ENCODE measurements around the gene FKBP11.

FKBP11 gene

DNA sequence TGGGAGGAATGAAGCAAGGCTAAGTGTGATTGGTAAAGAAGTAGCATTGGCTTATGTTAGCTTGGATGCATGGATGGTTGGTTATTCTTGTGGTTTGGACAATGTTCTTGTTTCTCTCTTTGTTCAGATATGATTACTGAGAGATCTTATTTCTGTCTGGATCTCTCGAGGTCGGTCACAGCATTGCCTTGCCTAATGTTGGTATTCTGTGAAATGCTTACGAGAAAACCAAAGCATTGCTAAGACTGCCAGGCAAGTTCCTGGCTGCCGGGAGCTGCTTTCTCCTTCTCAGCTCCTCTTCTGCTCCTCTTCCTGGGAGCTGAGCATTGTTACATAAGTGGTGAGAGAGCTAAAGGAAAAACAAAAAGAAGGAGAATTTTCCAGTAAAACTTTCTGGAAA, 52.2 kb downstream of the FKBP11 start:
- Histone ChIP-seq H3K4me3 (ENCODE audit: low read length) (no peak overlapping the region), H2AFZ (ENCODE audit: low read length) (no peak overlapping the region), H3K4me2 (ENCODE audit: low read depth, low read length) (no peak overlapping the region), H3K36me3 (replicated peaks; ENCODE audit: insufficient read depth, low read length) (no peaks in the 10 kb centered on the region), H4K20me1 (ENCODE audit: insufficient read depth, low read length) (no peaks in the 10 kb centered on the region), H3K9me3 (replicated peaks; ENCODE audit: insufficient read depth, low read length) (no peaks in the 10 kb centered on the region), H3K27me3 (replicated peaks; ENCODE audit: insufficient read depth, low read length) (no peaks in the 10 kb centered on the region), H3K4me1 (ENCODE audit: low read length) (no peaks in the 10 kb centered on the region), H3K9me2 (replicated peaks; ENCODE audit: insufficient read depth, low read length) (no peaks in the 10 kb centered on the region), H3K79me2 (ENCODE audit: low read length) (no peaks in the 10 kb centered on the region), H3F3A (ENCODE audit: insufficient read depth, low read length) (no peaks in the 10 kb centered on the region), H3K27ac (ENCODE audit: low read length) (no peak overlapping the region), H3K9ac (ENCODE audit: low read length) (no peak overlapping the region)
- TF ChIP-seq EZH2 (optimal IDR thresholded peaks at IDR 0.05; ENCODE audit: low read depth, low read length), result no peak
- TF ChIP-seq CTCF (IDR thresholded peaks at IDR 0.05; ENCODE audit: low read length), result no peak
- TF ChIP-seq EZH2phosphoT487 (IDR thresholded peaks at IDR 0.05; ENCODE audit: low read length), result no peak
- DNase-seq, result no peak

Data from MM.1S (cell line).